SH-SY5Y (cell line): ENCODE measurements around the gene KCNK15.

ENCODE experiments used
- GATA2 ChIP-seq: IDR thresholded peaks from 2 replicates; pipeline ENCODE4 v1.6.1; 2011; ENCODE audit warnings: mild to moderate bottlenecking, low read depth, low read length
- GATA3 ChIP-seq: IDR thresholded peaks from 2 replicates; pipeline ENCODE4 v1.6.1; 2011; ENCODE audit warnings: low read depth, mild to moderate bottlenecking, low read length, moderate library complexity

- TF ChIP-seq GATA2, result no peak
- no peak for TF ChIP-seq GATA3
Observed at GRCh38 chr20:44698351-44698750, 47.3 kb upstream of the KCNK15 start.
